Measurements from ENCODE around the gene IMPDH2. TPM values are rescaled to one million over a fixed set of nuclear protein-coding genes. Genes with fewer than 3 reads are reported as not detected.

IMPDH2 gene
- total and polyA plus RNA-seq, 2 of the 4 experiments (the other 2 are of a cell fraction) = 190 to 296 TPM

DNA sequence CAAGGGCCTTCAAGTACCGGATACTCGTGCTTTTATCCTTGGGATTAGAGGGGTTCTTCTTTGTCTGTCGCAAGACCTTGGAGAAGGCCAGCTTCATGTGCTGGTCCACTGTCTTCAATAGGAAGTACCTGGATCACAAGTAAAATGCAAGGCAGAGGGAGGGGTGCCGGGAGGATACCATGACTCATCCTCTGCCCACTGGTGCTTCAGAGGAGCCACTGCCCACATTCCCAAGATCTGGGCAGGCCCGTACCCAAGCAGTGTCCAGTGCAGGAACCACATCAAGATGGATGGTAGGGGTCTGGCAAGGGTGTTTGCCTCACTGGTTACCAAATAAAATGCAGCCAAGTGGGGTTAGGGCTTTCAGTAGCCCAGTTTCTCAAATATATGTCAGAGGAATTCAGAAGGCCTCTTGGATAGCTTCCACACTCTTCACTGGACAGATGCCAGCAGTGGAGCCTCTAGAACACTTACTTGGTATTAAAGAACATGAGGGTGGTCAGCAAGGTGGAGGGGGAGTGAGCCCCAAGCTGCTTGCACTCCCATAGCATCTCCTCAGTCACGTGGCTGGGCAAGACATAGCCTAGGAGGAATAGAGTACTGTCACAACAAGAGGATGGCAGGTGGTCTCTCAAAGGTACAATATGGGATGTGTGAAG is 3.6 kb upstream of the IMPDH2 start:
- WGBS, 2 experiments (ENCODE audit: extremely low coverage in 2 of 2, insufficient read length in 1 of 2) = no CpG with 5 or more reads among the region's 6 CpGs
- Histone ChIP-seq H4K5ac (ENCODE audit: low read depth, low read length) (no peak overlapping the region), H2AFZ (replicated peaks; ENCODE audit: low read length, poor library complexity) (no peak overlapping the region), H2AK5ac (ENCODE audit: low read depth, low read length) (no peak overlapping the region), H3K27ac (ENCODE audit: insufficient read depth, low read length) (no peak overlapping the region), H3K23ac (ENCODE audit: low read depth, low read length) (no peak overlapping the region), H4K91ac (ENCODE audit: insufficient read depth, low read depth, low read length) (no peak overlapping the region), H3K14ac (replicated peaks; ENCODE audit: low read depth, low read length) (no peak overlapping the region), H3K27me3 (ENCODE audit: control insufficient read depth, insufficient read depth, low read length) (no peaks in the 10 kb centered on the region), H2BK120ac (ENCODE audit: low read depth, low read length) (no peak overlapping the region), H3K4me1 (ENCODE audit: control insufficient read depth, insufficient read depth, low read length) (peaks cover 7% of the 10 kb centered on the region), H3K9me3 (ENCODE audit: control insufficient read depth, insufficient read depth, low read length) (no peaks in the 10 kb centered on the region), H3K9me1 (ENCODE audit: insufficient read depth, low read length) (peaks cover 10% of the 10 kb centered on the region), H3K9ac (ENCODE audit: low read depth, low read length) (no peak overlapping the region), H3K79me1 (ENCODE audit: low read depth in 1 of 2, low read length in 2 of 2) (peaks cover 24 to 41% of the 10 kb centered on the region in 2 experiments), H2BK5ac (ENCODE audit: low read depth, low read length, poor library complexity, severe bottlenecking) (no peak overlapping the region), H2BK20ac (ENCODE audit: low read depth, low read length) (no peak overlapping the region), H4K20me1 (ENCODE audit: insufficient read depth, low read length) (no peaks in the 10 kb centered on the region; the same call in 1 of the 2 replicates), H3K4ac (ENCODE audit: low read depth, low read length) (no peak overlapping the region), H3K56ac (ENCODE audit: extremely low read depth, insufficient read depth, low read length) (no peak overlapping the region), H3K36me3 (ENCODE audit: control insufficient read depth, insufficient read depth, low read length) (peaks cover 40% of the 10 kb centered on the region), H3K4me3 (ENCODE audit: insufficient read depth, low read depth, low read length) (no peak overlapping the region), H2AK9ac (replicated peaks; ENCODE audit: low read depth, low read length, poor library complexity) (peak overlapping the region; percentile 37), H2BK15ac (ENCODE audit: low read depth, low read length) (no peak overlapping the region), H3K4me2 (ENCODE audit: low read depth, low read length) (no peak overlapping the region), H3K18ac (ENCODE audit: low read depth, low read length) (no peak overlapping the region), H4K8ac (ENCODE audit: low read depth in 2 of 2, low read length in 2 of 2) (no peak overlapping the region)
- ATAC-seq (ENCODE audit: low read depth) = no peak
- intact Hi-C loops (cut with micrococcal nuclease) (no loop called here), dilution Hi-C loops (cut with HindIII; ENCODE audit: low sequenced_read_pairs, unreplicated experiment) (no loop called here), in situ Hi-C loops (cut with MboI; ENCODE audit: low sequenced_read_pairs) (no loop called here)
- no TSS peak for BruUV-seq (replicated peaks)
- no peak for DNase-seq
- ChIA-PET POLR2A (ENCODE audit: unreplicated experiment) (no interaction called here), CTCF (interaction anchor here (1.5 kb wide), 1 partner anchor 10 kb away, joined by 7 read pairs; the partner anchor contains the start of gene NDUFAF3)
- TF ChIP-seq NFE2L2 (IDR thresholded peaks at IDR 0.05; ENCODE audit: low read depth, low read length) (no peak), SMC3 (IDR thresholded peaks at IDR 0.05; ENCODE audit: low read depth, low read length) (no peak), RCOR1 (IDR thresholded peaks at IDR 0.05; ENCODE audit: insufficient replicate concordance, low read length) (no peak), MAZ (IDR thresholded peaks at IDR 0.05; ENCODE audit: borderline replicate concordance, low read depth, low read length) (no peak), POLR2A (IDR thresholded peaks at IDR 0.05; ENCODE audit: low read depth, low read length) (no peak), MAFK (IDR thresholded peaks at IDR 0.05; ENCODE audit: low read depth, low read length) (no peak), CHD1 (IDR thresholded peaks at IDR 0.05; ENCODE audit: low read depth, low read length) (no peak), RAD21 (IDR thresholded peaks at IDR 0.05; ENCODE audit: low read length) (no peak), FOS (IDR thresholded peaks at IDR 0.05; ENCODE audit: low read depth, low read length) (no peak), BHLHE40 (IDR thresholded peaks at IDR 0.05; ENCODE audit: low read depth, low read length) (no peak), CEBPB (IDR thresholded peaks at IDR 0.05; ENCODE audit: low read depth, low read length) (no peak)
- TF ChIP-seq, protein P1, sequence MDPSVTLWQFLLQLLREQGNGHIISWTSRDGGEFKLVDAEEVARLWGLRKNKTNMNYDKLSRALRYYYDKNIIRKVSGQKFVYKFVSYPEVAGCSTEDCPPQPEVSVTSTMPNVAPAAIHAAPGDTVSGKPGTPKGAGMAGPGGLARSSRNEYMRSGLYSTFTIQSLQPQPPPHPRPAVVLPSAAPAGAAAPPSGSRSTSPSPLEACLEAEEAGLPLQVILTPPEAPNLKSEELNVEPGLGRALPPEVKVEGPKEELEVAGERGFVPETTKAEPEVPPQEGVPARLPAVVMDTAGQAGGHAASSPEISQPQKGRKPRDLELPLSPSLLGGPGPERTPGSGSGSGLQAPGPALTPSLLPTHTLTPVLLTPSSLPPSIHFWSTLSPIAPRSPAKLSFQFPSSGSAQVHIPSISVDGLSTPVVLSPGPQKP (IDR thresholded peaks at IDR 0.05; ENCODE audit: borderline replicate concordance, low read depth, low read length) = no peak
- TF ChIP-seq, protein P2, sequence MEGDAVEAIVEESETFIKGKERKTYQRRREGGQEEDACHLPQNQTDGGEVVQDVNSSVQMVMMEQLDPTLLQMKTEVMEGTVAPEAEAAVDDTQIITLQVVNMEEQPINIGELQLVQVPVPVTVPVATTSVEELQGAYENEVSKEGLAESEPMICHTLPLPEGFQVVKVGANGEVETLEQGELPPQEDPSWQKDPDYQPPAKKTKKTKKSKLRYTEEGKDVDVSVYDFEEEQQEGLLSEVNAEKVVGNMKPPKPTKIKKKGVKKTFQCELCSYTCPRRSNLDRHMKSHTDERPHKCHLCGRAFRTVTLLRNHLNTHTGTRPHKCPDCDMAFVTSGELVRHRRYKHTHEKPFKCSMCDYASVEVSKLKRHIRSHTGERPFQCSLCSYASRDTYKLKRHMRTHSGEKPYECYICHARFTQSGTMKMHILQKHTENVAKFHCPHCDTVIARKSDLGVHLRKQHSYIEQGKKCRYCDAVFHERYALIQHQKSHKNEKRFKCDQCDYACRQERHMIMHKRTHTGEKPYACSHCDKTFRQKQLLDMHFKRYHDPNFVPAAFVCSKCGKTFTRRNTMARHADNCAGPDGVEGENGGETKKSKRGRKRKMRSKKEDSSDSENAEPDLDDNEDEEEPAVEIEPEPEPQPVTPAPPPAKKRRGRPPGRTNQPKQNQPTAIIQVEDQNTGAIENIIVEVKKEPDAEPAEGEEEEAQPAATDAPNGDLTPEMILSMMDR (conservative IDR thresholded peaks at IDR 0.05; ENCODE audit: low read depth, low read length) = no peak
- TF ChIP-seq, protein P3, sequence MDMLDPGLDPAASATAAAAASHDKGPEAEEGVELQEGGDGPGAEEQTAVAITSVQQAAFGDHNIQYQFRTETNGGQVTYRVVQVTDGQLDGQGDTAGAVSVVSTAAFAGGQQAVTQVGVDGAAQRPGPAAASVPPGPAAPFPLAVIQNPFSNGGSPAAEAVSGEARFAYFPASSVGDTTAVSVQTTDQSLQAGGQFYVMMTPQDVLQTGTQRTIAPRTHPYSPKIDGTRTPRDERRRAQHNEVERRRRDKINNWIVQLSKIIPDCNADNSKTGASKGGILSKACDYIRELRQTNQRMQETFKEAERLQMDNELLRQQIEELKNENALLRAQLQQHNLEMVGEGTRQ (IDR thresholded peaks at IDR 0.05; ENCODE audit: low read depth, low read length) = no peak

Data from IMR-90 (cell line).